Measurements from ENCODE around the gene PARS2.

DNA sequence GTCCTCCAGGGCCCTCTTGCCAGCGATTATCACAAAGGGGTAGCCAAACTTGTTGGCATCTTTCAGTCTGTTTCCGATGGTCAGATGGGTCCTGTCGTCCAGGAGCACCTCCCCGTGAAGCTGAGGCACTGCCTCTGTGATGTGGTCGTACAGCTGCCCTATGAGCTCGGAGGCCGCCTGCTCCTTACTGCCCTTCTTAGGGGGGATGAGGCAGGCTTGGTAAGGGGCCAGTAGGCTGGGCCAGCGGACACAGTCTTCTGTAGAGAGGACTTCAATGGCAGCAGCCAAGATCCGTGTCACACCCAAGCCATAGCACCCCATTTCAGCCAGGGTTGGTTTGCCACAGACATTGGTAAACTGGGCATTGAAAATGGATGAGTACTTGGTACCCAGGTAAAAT lies 6.5 kb downstream of the PARS2 start:
- TF ChIP-seq, protein P1, sequence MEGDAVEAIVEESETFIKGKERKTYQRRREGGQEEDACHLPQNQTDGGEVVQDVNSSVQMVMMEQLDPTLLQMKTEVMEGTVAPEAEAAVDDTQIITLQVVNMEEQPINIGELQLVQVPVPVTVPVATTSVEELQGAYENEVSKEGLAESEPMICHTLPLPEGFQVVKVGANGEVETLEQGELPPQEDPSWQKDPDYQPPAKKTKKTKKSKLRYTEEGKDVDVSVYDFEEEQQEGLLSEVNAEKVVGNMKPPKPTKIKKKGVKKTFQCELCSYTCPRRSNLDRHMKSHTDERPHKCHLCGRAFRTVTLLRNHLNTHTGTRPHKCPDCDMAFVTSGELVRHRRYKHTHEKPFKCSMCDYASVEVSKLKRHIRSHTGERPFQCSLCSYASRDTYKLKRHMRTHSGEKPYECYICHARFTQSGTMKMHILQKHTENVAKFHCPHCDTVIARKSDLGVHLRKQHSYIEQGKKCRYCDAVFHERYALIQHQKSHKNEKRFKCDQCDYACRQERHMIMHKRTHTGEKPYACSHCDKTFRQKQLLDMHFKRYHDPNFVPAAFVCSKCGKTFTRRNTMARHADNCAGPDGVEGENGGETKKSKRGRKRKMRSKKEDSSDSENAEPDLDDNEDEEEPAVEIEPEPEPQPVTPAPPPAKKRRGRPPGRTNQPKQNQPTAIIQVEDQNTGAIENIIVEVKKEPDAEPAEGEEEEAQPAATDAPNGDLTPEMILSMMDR (IDR thresholded peaks at IDR 0.05), result no peak
- TF ChIP-seq POLR2A (IDR thresholded peaks at IDR 0.05) (no peak), EP300 (IDR thresholded peaks at IDR 0.05) (no peak), POLR2AphosphoS5 (IDR thresholded peaks at IDR 0.05) (no peak)
